ENCODE results near the gene NYAP1.

Gene NYAP1

GRCh38 chr7:100464210-100464660, 19.5 kb upstream of the NYAP1 start, which contains the start of gene SPACDR:
Gene SPACDR (minus strand): TSS chr7:100464260. CDS start chr7:100464025, 235 bp downstream.
- no peak for DNase-seq

DNA sequence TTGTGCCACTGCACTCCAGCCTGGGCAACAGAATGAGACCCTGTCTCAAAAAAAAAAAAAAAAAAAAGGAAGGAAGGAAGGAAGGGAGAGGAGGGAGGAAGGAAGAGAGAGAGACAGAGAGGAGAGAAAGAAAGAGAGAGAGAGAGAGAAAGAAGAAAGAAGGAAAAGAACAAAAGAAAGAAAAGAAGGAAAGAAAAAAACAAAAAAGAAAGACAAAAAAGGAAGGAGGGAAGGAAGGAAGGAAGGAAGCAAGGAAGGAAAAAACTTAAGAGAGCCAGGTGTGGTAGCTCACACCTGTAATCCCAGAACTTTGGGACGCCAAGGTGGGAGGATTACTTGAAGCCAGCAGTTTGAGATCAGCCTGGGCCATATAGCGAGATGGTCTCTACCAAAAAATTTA, 18.9 kb upstream of the NYAP1 start:
- DNase-seq, result no peak

GRCh38 chr7:100465299-100465698, 18.4 kb upstream of the NYAP1 start:
- no peak for DNase-seq

DNA sequence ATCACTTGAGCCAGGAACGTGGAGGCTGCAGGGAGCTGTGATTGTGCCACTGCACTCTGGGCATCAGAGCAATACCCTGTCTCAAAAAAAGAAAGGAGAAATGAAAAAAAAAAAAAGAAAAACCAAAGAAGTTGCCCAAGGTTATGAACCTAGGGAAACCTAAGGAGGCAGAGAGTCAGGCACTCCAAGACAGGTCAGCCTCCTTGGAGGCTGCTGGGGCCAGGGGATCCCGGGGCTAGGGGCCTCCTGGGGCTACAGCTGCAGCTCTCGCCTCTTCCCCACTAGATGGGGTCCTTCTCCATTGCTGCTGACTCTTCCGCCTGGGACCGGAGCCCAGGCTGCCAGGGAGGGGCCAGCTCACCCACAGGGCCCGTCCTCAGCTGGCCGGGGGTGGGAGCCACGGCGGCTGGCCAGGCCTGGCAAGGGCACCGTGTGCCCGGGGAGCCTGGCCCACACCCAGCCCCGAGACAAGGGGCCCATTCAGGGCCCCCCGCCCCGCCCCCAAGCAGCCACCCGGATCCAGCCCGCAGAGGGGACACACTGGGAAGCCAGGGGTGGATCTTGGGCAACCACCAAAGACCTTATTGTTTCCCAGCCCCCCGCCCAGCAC, 17.9 kb upstream of the NYAP1 start:
- DNase-seq, result no peak

GRCh38 chr7:100466653-100467605, 16.8 kb upstream of the NYAP1 start:
- DNase-seq, result no peak

GRCh38 chr7:100467638-100468373, 15.9 kb upstream of the NYAP1 start:
- DNase-seq, result no peak

DNA sequence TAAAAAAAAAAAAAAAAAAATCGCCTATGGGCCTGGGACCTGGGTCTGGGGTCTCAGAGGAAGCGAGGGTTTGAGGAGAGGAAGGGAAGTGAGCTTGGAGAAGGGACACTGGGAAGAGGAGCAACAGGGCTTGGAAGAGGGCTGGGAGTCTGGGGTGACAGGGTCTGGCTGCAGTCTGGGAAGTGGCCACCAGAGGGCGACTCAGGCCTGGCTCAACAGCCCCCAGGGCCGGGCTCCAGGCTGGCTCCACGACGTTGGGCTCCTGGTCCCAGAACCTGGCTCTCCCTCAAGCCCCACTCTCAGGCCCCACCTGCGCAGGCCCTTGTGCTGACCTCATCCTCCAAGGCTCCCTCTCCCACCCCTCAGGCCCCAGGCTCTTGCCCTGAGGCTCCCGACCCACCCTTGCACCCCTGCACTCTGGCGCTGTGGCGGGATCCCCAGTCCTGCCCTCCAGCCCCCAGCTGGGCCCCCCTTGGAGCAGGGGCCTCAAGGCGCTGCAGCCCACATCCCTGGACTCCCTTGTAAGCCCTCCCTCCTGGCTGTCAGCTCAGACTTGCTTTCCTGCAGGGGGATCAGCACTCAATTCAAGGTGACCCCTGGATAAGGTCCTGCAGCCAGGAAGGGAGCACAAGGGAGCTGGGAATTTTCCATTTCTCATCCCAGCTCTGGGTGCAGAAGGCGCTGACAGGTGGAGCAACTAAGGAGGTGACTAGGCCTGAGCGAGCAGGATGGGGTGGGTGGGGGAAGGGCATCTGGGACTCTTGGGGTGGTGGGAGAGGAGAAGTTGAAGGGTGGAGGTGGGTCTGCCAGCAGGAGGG, 14.3 kb upstream of the NYAP1 start:
- peak; percentile 52 to 84 (median 74) for DNase-seq

DNA sequence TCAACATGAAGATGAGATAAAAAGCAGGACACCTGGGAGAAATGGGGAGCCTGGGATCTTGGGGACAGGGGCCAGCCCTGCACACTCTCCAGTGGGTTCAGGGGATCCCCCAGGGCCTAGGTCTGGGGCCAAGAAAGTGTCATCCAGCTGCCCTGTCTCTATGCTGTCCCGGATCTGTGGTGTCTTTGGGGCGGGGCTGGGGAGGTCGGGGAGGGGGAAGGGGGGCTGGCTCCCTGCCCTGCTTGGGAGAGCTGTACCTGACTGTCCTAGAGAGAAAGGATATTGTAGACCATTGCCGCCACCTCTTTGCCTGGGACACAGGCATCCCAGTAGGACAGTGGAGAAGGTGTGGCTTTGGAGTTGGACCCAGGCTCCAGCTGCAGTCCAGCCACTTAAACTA, 12.7 kb upstream of the NYAP1 start:
- DNase-seq, result no peak

- no peak for DNase-seq
These were observed 11.4 kb upstream of the NYAP1 start for GRCh38 chr7:100472121-100472851.

GRCh38 chr7:100472854-100473499, 10.8 kb upstream of the NYAP1 start:
- DNase-seq, result no peak

- DNase-seq, result no peak
These were observed 8.2 kb upstream of the NYAP1 start for GRCh38 chr7:100475549-100475948.

GRCh38 chr7:100476101-100476780, 7.5 kb upstream of the NYAP1 start:
- DNase-seq, result no peak

DNA sequence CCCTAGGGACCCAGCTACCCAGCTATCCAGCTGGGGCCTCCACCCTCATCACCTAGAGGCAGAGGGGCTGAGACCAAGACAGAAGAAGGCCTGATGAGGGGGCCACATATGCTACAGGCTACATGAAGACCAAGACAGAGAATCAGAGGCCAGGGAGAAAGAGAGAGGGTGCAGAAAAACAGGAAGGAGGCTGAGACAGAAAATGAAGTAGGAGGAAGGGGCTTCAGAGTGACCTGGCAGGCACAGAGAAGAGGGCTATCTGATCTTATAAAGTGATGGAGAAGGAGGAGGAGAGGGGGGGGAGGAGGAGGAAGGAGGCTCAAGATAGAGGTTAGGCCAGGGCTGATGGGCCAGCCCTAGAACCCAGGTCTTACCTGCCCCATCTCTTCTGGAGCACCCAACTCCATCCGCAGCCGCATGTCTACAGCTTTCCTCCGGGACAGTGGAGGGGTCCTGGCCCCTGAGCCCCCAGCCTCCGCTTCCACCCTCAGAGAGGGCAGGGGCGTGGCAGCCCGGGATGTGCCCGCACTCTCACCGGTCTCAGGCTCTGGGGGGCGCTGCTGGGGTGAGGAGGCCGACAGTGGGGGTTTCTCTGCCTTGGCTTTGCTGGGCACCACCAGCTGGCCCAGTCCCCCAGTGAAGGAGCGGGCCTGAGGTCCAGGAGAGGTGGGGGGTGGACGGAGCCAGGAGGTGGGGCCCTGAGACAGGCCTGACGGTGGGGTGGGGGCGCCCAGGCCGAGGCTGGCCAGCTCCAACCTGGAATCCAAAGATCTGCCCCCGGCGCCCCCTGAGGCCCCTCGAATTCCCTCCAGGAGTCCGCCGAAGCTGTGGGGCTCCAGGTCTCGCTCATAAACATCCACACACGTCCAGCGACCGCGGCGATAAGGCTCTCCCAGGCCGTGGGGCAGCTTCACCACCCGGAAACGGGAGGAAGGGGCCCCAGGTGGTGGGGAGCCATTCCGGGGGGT, 6.5 kb upstream of the NYAP1 start:
- DNase-seq, result peak in 3 of 6 experiments; percentile 10 to 15 (median 14)

DNA sequence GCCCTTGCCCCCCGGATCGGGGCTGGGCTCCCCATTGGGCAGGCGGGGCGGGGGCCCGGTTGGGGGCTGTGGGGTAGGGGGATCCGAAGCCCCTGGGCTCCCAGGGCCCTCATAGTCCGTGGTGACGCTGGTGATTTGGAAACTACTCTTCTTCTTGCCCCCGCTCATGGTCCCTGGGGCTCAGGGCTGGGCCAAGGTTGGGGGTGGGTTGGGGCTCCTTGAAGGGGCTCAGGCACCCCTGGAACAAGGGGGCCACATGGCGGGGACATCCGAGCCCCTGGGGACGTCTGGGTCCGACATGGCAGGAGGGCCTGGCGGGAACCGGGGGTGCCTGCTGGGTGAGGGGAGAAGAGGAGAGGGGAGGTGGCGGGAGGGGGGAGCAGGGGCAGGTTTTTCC, 5.9 kb upstream of the NYAP1 start:
- no peak for DNase-seq

GRCh38 chr7:100478958-100479660, 4.6 kb upstream of the NYAP1 start, which contains the start of gene TSC22D4:
Gene TSC22D4 (minus strand): TSS chr7:100479214. CDS start chr7:100478038, 1,176 bp downstream.
- peak; percentile 87 to 95 (median 93) for DNase-seq

GRCh38 chr7:100481466-100481865, 2.3 kb upstream of the NYAP1 start:
- DNase-seq, result no peak

DNA sequence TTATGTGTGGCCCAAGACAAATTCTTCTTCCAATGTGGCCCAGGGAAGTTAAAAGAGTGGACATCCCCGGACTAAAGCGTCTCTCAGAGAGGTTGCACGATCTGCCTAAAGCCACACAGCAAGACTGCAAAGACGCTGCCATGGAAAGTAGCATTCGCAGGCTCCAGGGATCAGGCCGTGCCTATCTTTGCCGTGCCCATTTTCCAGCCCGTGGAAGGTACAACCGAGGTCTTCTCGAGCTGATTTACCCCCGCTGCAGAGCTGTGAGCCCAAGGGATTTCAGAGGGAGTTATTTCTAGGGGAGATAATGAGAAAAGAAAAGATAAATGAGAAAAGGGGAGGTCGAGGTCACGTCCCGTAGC, 1.0 kb upstream of the NYAP1 start:
- DNase-seq, result no peak

GRCh38 chr7:100483090-100483721, 521 bp upstream of the NYAP1 start:
- DNase-seq, result peak; percentile 53 to 86 (median 79)

Data from stimulated activated naive CD4-positive, alpha-beta T cell (primary cell).